PC-3 (cell line): ENCODE results near the gene TMEM43. TPM values are rescaled to one million over a fixed set of nuclear protein-coding genes. Genes with fewer than 3 reads are reported as not detected.

Experiments used
- ATAC-seq: fragments of 200-7000 bp; cut with Tn5 transposase; 2 replicates; pipeline ENCODE4 v1.9.1; 2020; ENCODE audit warnings: mild to moderate bottlenecking, moderate library complexity
- BruUV-seq: library from RNA; stranded (reverse); fragments of 400-500 nt; replicated peaks from 2 replicates; lab custom pipeline; 2021; lab: Mats Ljungman, UMichigan
- CTCF ChIA-PET: fragments of 300-600 bp; sonication (Branson Sonifier 250); formaldehyde crosslinking; loops from one replicate; lab custom pipeline; 2022; ENCODE audit warnings: antibody characterized with exemption; lab: Charles Lee
- POLR2A ChIA-PET: fragments of 300-600 bp; sonication (Branson Sonifier 250); formaldehyde crosslinking; loops from one replicate; lab custom pipeline; 2022; ENCODE audit warnings: antibody characterized with exemption; ENCODE audit not compliant: unreplicated experiment; lab: Charles Lee
- DNase-seq: peaks from one replicate; pipeline ENCODE4 v3.0.0-alpha.2; 2015
- H2AFZ ChIP-seq: fragments of 300-600 bp; sonication (generic); 2 replicates; pipeline ENCODE4 v1.6.0; 2016; ENCODE audit warnings: antibody characterized with exemption, low read length
- H3F3A ChIP-seq: fragments of 300-600 bp; sonication (generic); one replicate; pipeline ENCODE4 v1.6.0; 2017; ENCODE audit warnings: antibody characterized with exemption, low read length, control low read depth, mild to moderate bottlenecking; ENCODE audit not compliant: unreplicated experiment
- H3K27ac ChIP-seq: fragments of 300-600 bp; sonication (generic); 2 replicates; pipeline ENCODE4 v1.5.1; 2016; ENCODE audit warnings: mild to moderate bottlenecking, low read length
- H3K27me3 ChIP-seq: fragments of 300-600 bp; sonication (generic); 2 replicates; pipeline ENCODE4 v1.6.1; 2016; ENCODE audit warnings: low read length, mixed read lengths
- H3K36me3 ChIP-seq: fragments of 300-600 bp; sonication (generic); 2 replicates; pipeline ENCODE4 v1.6.1; 2016; ENCODE audit warnings: low read depth, mixed run types, low read length, mixed read lengths
- H3K4me1 ChIP-seq: fragments of 300-600 bp; sonication (generic); 2 replicates; pipeline ENCODE4 v1.5.1; 2016; ENCODE audit warnings: low read length; ENCODE audit not compliant: insufficient read depth
- H3K4me2 ChIP-seq: fragments of 300-600 bp; sonication (generic); 2 replicates; pipeline ENCODE4 v1.6.0; 2016; ENCODE audit warnings: low read length
- H3K4me3 ChIP-seq: fragments of 300-600 bp; sonication (generic); 2 replicates; pipeline ENCODE4 v1.5.1; 2016; ENCODE audit warnings: mild to moderate bottlenecking, low read length, mixed read lengths
- H3K79me2 ChIP-seq: fragments of 300-600 bp; sonication (generic); 2 replicates; pipeline ENCODE4 v1.6.1; 2017; ENCODE audit warnings: low read length, mixed read lengths
- H3K9ac ChIP-seq: fragments of 300-600 bp; sonication (generic); 2 replicates; pipeline ENCODE4 v1.6.0; 2016; ENCODE audit warnings: mild to moderate bottlenecking, low read length
- H3K9me2 ChIP-seq: fragments of 300-600 bp; sonication (generic); replicated peaks from 2 replicates; pipeline ENCODE4 v1.6.1; 2016; ENCODE audit warnings: mixed run types, low read length, mixed read lengths
- H3K9me3 ChIP-seq: fragments of 300-600 bp; sonication (generic); 2 replicates; pipeline ENCODE4 v1.6.1; 2016; ENCODE audit warnings: low read length, mixed read lengths
- H4K20me1 ChIP-seq: fragments of 300-600 bp; sonication (generic); 2 replicates; pipeline ENCODE4 v1.6.1; 2016; ENCODE audit warnings: low read length, mixed read lengths
- EZH2 ChIP-seq: fragments of 300-600 bp; sonication (generic); IDR thresholded peaks from one replicate; pipeline ENCODE4 v1.6.1; 2017; ENCODE audit warnings: antibody characterized with exemption, mild to moderate bottlenecking, low read length; ENCODE audit not compliant: unreplicated experiment
- EZH2phosphoT487 ChIP-seq: fragments of 300-600 bp; sonication (generic); IDR thresholded peaks from 2 replicates; pipeline ENCODE4 v1.6.1; 2018; ENCODE audit warnings: mild to moderate bottlenecking, antibody characterized with exemption, low read length, borderline replicate concordance
- intact Hi-C: fragments of 100-400 bp; cut with micrococcal nuclease; formaldehyde crosslinking; loops from 2 replicates; pipeline ENCODE4 v1.9.0; 2023
- total RNA-seq: library from RNA; depleted of rRNA; stranded (reverse); fragments of >200 nt; gene quantifications from 2 replicates; pipeline ENCODE4 v1.2.3, GENCODE V29; 2014
- TF ChIP-seq, protein P1 (sequence below): fragments of 300-600 bp; sonication (generic); conservative IDR thresholded peaks from 2 replicates; pipeline ENCODE4 v1.5.1; 2017; ENCODE audit warnings: antibody characterized with exemption, low read depth, mild to moderate bottlenecking, low read length

TMEM43 gene
- total RNA-seq, 1 experiment from 2014 or later, result 83.1 TPM

DNA sequence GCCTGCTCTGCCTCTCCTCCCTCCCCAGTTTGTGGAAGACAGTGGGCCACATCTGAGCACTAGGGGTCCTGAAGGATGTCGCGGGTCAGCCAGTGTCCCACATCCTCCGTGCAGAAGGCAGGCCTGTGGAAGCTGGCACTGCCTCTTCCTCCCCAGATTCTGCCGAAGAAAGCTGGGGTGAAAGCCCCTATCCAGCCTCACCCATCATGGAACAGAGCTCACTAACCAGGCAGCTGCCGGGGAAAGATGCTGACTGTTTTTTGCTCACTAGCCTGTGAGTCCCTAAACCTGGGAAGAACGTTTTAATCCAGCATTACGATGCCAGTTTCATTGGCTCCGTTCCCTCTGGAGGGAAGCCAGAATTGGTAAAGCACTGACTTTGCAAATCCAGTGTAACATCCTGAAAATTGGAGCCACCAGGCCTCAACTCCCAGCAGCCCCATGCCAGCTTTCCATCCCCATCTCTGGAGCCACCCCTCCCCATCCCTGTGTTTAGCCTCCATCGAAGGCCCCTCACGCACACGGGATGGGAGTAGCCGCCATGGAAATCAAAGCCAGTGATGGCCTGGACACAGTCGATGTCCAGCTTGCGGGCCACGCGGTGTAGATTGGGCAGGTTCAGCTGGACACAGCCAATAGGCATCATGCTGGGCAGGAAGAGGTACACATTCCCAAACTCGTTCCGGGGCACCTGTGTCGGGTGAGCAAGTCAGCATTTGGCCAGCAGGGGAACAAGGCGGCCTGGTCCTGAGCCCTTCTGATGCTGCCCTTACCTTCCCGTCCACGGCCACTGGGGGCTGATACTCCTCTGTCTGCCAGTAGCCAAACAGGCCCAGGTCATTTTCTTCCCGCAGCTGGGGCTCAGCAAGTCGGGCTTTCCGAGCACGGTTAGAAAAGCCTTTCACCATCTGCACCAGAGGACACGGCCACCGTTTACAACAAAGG, 23.5 kb downstream of the TMEM43 start:
- Histone ChIP-seq H3K4me3 (no peak overlapping the region), H3K36me3 (peaks cover 2% of the 10 kb centered on the region; the same call in 1 of the 2 replicates), H3K4me1 (peaks cover 26% of the 10 kb centered on the region), H3K4me2 (no peak overlapping the region), H2AFZ (no peak overlapping the region), H3K9me2 (no peaks in the 10 kb centered on the region), H3K79me2 (no peaks in the 10 kb centered on the region), H4K20me1 (no peaks in the 10 kb centered on the region), H3K9me3 (no peaks in the 10 kb centered on the region), H3K27ac (no peak overlapping the region), H3K27me3 (no peaks in the 10 kb centered on the region), H3F3A (peaks cover 4% of the 10 kb centered on the region), H3K9ac (no peak overlapping the region)
- CTCF ChIA-PET, result no interaction called here
- TF ChIP-seq EZH2 (no peak), EZH2phosphoT487 (no peak)
- TF ChIP-seq, protein P1, sequence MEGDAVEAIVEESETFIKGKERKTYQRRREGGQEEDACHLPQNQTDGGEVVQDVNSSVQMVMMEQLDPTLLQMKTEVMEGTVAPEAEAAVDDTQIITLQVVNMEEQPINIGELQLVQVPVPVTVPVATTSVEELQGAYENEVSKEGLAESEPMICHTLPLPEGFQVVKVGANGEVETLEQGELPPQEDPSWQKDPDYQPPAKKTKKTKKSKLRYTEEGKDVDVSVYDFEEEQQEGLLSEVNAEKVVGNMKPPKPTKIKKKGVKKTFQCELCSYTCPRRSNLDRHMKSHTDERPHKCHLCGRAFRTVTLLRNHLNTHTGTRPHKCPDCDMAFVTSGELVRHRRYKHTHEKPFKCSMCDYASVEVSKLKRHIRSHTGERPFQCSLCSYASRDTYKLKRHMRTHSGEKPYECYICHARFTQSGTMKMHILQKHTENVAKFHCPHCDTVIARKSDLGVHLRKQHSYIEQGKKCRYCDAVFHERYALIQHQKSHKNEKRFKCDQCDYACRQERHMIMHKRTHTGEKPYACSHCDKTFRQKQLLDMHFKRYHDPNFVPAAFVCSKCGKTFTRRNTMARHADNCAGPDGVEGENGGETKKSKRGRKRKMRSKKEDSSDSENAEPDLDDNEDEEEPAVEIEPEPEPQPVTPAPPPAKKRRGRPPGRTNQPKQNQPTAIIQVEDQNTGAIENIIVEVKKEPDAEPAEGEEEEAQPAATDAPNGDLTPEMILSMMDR, result no peak
- ATAC-seq (no peak), DNase-seq (no peak)
- POLR2A ChIA-PET, result no interaction called here
- BruUV-seq, result no TSS peak
- intact Hi-C loops, result no loop called here

DNA sequence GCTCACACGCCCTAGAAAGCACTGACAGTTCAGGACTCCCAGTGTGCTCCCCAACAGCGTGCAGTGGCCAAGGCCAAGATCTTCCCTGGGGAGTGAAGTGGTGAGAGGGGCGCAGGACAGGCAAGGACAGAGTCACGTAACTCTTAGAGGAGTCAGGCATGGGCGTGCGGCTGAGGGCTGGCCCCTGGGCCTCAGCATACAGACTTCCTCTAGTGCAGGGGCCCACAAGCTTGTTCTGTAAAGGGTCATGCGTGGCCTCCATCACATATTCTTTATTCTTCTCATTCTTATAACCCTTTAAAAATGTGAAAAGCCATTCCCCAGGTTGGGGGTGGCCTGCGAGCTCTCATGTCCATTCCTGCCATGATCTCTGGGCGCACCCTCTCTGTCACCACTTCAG, 25.2 kb downstream of the TMEM43 start:
- no peak overlapping the region for H2AFZ ChIP-seq
- H3K9ac ChIP-seq, result no peak overlapping the region
- no peak overlapping the region for H3K4me2 ChIP-seq
- ChIA-PET POLR2A (no interaction called here), CTCF (no interaction called here)
- H3K36me3 ChIP-seq, result peaks cover 7% of the 10 kb centered on the region; the same call in 1 of the 2 replicates
- intact Hi-C loops, result no loop called here
- H3K9me2 ChIP-seq, result no peaks in the 10 kb centered on the region
- no peaks in the 10 kb centered on the region for H3K27me3 ChIP-seq
- H3K4me1 ChIP-seq, result peaks cover 9% of the 10 kb centered on the region
- BruUV-seq, result no TSS peak
- no peaks in the 10 kb centered on the region for H3F3A ChIP-seq
- H3K79me2 ChIP-seq, result no peaks in the 10 kb centered on the region
- TF ChIP-seq, protein P1, result no peak
- TF ChIP-seq EZH2phosphoT487, result no peak
- TF ChIP-seq EZH2, result no peak
- no peak overlapping the region for H3K4me3 ChIP-seq
- no peak overlapping the region for H3K27ac ChIP-seq
- ATAC-seq (no peak), DNase-seq (no peak)
- no peaks in the 10 kb centered on the region for H3K9me3 ChIP-seq
- H4K20me1 ChIP-seq, result no peaks in the 10 kb centered on the region
